HL-60 (cell line): ENCODE results near the gene ENPP7.

ENCODE experiments used
- DNase-seq, 2 experiments: peaks; one replicate each; pipeline ENCODE4 v3.0.0-alpha.2; 2010 to 2020; ENCODE audit warnings: low read depth in 1 of 2, low spot score in 1 of 2
- H3K27ac ChIP-seq: fragments of 250-450 bp; sonication (Bioruptor Pico); replicated peaks from 2 replicates; pipeline ENCODE4 v1.5.1; 2020; ENCODE audit warnings: mild to moderate bottlenecking, moderate library complexity
- H3K27me3 ChIP-seq: fragments of 250-450 bp; sonication (Bioruptor Pico); 2 replicates; pipeline ENCODE4 v1.5.1; 2021; ENCODE audit warnings: mild to moderate bottlenecking, moderate library complexity; ENCODE audit not compliant: insufficient read depth, poor library complexity, severe bottlenecking
- H3K4me3 ChIP-seq: replicated peaks from 2 replicates; pipeline ENCODE4 v1.5.1; 2011; ENCODE audit warnings: mild to moderate bottlenecking, control low read depth, low read length; ENCODE audit not compliant: insufficient read depth
- GABPA ChIP-seq: IDR thresholded peaks from 2 replicates; pipeline ENCODE4 v1.6.1; 2012; ENCODE audit warnings: low read depth
- POLR2AphosphoS5 ChIP-seq: IDR thresholded peaks from 2 replicates; pipeline ENCODE4 v1.6.1; 2012; ENCODE audit warnings: low read depth
- REST ChIP-seq: IDR thresholded peaks from 2 replicates; pipeline ENCODE4 v1.6.1; 2012; ENCODE audit warnings: low read depth; ENCODE audit not compliant: insufficient replicate concordance
- SPI1 ChIP-seq: IDR thresholded peaks from 2 replicates; pipeline ENCODE4 v1.6.1; 2012; ENCODE audit warnings: low read depth, mild to moderate bottlenecking, borderline replicate concordance
- TF ChIP-seq, protein P1 (sequence below): IDR thresholded peaks from one replicate; pipeline ENCODE4 v1.5.1; 2011; ENCODE audit warnings: low read length, control low read depth, inconsistent platforms; ENCODE audit not compliant: insufficient read depth

ENPP7 gene

GRCh38 chr17:79747508-79748294 is 17.0 kb downstream of the ENPP7 start:
- no peak for DNase-seq
- H3K4me3 ChIP-seq: no peak overlapping the region
- peaks cover 46% of the 10 kb centered on the region for H3K27me3 ChIP-seq
- TF ChIP-seq REST (no peak), POLR2AphosphoS5 (no peak)
- no peak overlapping the region for H3K27ac ChIP-seq

GRCh38 chr17:79748295-79749099 is 17.8 kb downstream of the ENPP7 start:
- Histone ChIP-seq H3K27ac (no peak overlapping the region), H3K27me3 (peaks cover 46% of the 10 kb centered on the region), H3K4me3 (no peak overlapping the region)
- TF ChIP-seq, protein P1, sequence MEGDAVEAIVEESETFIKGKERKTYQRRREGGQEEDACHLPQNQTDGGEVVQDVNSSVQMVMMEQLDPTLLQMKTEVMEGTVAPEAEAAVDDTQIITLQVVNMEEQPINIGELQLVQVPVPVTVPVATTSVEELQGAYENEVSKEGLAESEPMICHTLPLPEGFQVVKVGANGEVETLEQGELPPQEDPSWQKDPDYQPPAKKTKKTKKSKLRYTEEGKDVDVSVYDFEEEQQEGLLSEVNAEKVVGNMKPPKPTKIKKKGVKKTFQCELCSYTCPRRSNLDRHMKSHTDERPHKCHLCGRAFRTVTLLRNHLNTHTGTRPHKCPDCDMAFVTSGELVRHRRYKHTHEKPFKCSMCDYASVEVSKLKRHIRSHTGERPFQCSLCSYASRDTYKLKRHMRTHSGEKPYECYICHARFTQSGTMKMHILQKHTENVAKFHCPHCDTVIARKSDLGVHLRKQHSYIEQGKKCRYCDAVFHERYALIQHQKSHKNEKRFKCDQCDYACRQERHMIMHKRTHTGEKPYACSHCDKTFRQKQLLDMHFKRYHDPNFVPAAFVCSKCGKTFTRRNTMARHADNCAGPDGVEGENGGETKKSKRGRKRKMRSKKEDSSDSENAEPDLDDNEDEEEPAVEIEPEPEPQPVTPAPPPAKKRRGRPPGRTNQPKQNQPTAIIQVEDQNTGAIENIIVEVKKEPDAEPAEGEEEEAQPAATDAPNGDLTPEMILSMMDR: no peak
- no peak for TF ChIP-seq REST
- no peak for TF ChIP-seq SPI1
- no peak for TF ChIP-seq GABPA
- no peak for TF ChIP-seq POLR2AphosphoS5
- no peak for DNase-seq

GRCh38 chr17:79749156-79749815 is 18.5 kb downstream of the ENPP7 start:
- DNase-seq: no peak
- peaks cover 46% of the 10 kb centered on the region for H3K27me3 ChIP-seq
- TF ChIP-seq GABPA (no peak), REST (no peak), SPI1 (no peak), POLR2AphosphoS5 (no peak)
- TF ChIP-seq, protein P1: no peak
- no peak overlapping the region for H3K27ac ChIP-seq
- no peak overlapping the region for H3K4me3 ChIP-seq
